Measurements from ENCODE around the gene CSRNP2. TPM values are rescaled to one million over a fixed set of nuclear protein-coding genes. Genes with fewer than 3 reads are reported as not detected.

CSRNP2 gene
- total RNA-seq, 4 donors from 2014 or later = 16.5 to 23.3 (median 20.3) TPM

- DNase-seq (ENCODE audit: low spot score in 2 of 2) = no peak
- WGBS = 16% methylated on average over 9 of the region's 9 CpGs
- Histone ChIP-seq H3K4me3 (no peak overlapping the region), H3K4me1 (peaks cover 39% of the 10 kb centered on the region), H3K36me3 (no peaks in the 10 kb centered on the region), H3K27me3 (no peaks in the 10 kb centered on the region), H3K9me3 (no peaks in the 10 kb centered on the region), H3K27ac (peak overlapping the region; percentile 43)
- TF ChIP-seq, protein P1, sequence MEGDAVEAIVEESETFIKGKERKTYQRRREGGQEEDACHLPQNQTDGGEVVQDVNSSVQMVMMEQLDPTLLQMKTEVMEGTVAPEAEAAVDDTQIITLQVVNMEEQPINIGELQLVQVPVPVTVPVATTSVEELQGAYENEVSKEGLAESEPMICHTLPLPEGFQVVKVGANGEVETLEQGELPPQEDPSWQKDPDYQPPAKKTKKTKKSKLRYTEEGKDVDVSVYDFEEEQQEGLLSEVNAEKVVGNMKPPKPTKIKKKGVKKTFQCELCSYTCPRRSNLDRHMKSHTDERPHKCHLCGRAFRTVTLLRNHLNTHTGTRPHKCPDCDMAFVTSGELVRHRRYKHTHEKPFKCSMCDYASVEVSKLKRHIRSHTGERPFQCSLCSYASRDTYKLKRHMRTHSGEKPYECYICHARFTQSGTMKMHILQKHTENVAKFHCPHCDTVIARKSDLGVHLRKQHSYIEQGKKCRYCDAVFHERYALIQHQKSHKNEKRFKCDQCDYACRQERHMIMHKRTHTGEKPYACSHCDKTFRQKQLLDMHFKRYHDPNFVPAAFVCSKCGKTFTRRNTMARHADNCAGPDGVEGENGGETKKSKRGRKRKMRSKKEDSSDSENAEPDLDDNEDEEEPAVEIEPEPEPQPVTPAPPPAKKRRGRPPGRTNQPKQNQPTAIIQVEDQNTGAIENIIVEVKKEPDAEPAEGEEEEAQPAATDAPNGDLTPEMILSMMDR (IDR thresholded peaks at IDR 0.05) = peak; percentile 22 to 30
- TF ChIP-seq POLR2A (IDR thresholded peaks at IDR 0.05) (no peak), EP300 (IDR thresholded peaks at IDR 0.05) (no peak), POLR2AphosphoS5 (IDR thresholded peaks at IDR 0.05) (no peak)
Measured at GRCh38 chr12:51028126-51028812, 55.1 kb downstream of the CSRNP2 start.

GRCh38 chr12:51027342-51027835, 56.0 kb downstream of the CSRNP2 start:
- no peaks in the 10 kb centered on the region for H3K9me3 ChIP-seq
- no peaks in the 10 kb centered on the region for H3K36me3 ChIP-seq
- H3K27me3 ChIP-seq = no peaks in the 10 kb centered on the region
- H3K27ac ChIP-seq = no peak overlapping the region
- TF ChIP-seq POLR2AphosphoS5 (IDR thresholded peaks at IDR 0.05) = no peak
- TF ChIP-seq EP300 (IDR thresholded peaks at IDR 0.05) = no peak
- TF ChIP-seq, protein P1 (IDR thresholded peaks at IDR 0.05) = no peak
- no peak for TF ChIP-seq POLR2A (IDR thresholded peaks at IDR 0.05)
- 89% methylated on average over 15 of the region's 15 CpGs for WGBS
- H3K4me1 ChIP-seq = peaks cover 44% of the 10 kb centered on the region
- H3K4me3 ChIP-seq = no peak overlapping the region
- DNase-seq (ENCODE audit: low spot score in 2 of 2) = no peak

DNA sequence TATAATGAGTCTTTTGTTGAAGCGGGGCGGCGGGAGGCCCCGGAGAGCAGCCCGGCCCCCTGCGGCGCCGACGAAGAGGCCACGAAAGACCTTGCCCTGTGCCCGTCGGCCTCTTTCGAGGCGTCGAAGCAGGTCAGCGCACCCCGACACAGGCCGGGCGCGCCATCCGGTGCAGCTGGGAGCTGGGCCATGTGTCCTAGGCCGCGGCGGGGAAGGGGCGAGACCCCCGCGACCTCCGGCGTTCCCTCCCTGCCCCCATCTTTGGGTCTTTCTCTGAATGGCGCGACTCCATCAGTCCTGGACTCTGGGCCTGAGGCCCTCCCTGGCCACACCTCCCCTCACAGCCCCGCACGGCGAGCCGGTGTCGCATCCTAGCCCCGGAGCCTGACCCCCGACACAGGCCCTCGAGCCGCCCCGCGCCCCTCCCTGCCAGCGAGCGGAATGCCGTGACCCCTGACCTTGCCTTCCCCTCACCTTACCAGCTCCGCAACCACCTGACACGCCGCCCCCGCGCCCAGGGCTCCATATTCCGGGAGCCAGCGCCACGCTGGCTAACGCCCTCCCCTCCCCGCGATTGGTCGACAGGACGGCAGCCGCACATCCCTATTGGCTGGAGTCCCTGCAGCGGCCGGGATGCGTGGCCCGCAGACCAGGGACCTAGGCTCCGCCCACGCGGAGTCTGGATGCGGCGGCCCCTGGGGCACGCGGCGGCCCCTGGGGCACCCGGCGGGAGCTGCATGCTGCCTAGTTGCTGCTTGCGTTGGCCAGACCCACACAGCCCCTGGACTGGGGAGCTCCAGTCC, 57.4 kb downstream of the CSRNP2 start, which contains the start of gene SLC11A2:
Gene SLC11A2, minus strand, starts transcription at position 549 of the 803 bp plus-strand sequence. CDS start 15,656 bp downstream, outside the sequence.
- peak within 1 kb of the TSS; percentile 96 for H3K27ac ChIP-seq
- WGBS = under 1% methylated on average over 16 of the region's 74 CpGs
- H3K4me3 ChIP-seq = peak within 1 kb of the TSS; percentile 86
- H3K9me3 ChIP-seq = no peaks in the 10 kb centered on the region
- TF ChIP-seq, protein P1 (IDR thresholded peaks at IDR 0.05) = peak in 1 of 2 donors; percentile 13
- TF ChIP-seq POLR2AphosphoS5 (IDR thresholded peaks at IDR 0.05) (peak in 2 of 3 donors; percentile 7 to 49), EP300 (IDR thresholded peaks at IDR 0.05) (no peak), POLR2A (IDR thresholded peaks at IDR 0.05) (peak; percentile 42 to 62)
- H3K4me1 ChIP-seq = peaks cover 44% of the 10 kb centered on the region
- no peaks in the 10 kb centered on the region for H3K27me3 ChIP-seq
- no peaks in the 10 kb centered on the region for H3K36me3 ChIP-seq
- peak; percentile 97 to 98 for DNase-seq (ENCODE audit: low spot score in 2 of 2)

GRCh38 chr12:51025338-51025835, 58.0 kb downstream of the CSRNP2 start:
- no peak for DNase-seq (ENCODE audit: low spot score in 2 of 2)
- H3K36me3 ChIP-seq = no peaks in the 10 kb centered on the region
- H3K27ac ChIP-seq = peak overlapping the region; percentile 96
- WGBS = 7% methylated on average over 9 of the region's 9 CpGs
- no peak for TF ChIP-seq POLR2AphosphoS5 (IDR thresholded peaks at IDR 0.05)
- TF ChIP-seq, protein P1 (IDR thresholded peaks at IDR 0.05) = no peak
- TF ChIP-seq EP300 (IDR thresholded peaks at IDR 0.05) = no peak
- TF ChIP-seq POLR2A (IDR thresholded peaks at IDR 0.05) = no peak
- H3K4me3 ChIP-seq = peak overlapping the region; percentile 86
- peaks cover 44% of the 10 kb centered on the region for H3K4me1 ChIP-seq
- no peaks in the 10 kb centered on the region for H3K9me3 ChIP-seq
- no peaks in the 10 kb centered on the region for H3K27me3 ChIP-seq
